Liver (tissue), 3 donors: ENCODE measurements around the gene PLD2.

Source experiments
- EGR1 ChIP-seq, 2 donors: IDR thresholded peaks; 2 replicates each; pipeline ENCODE4 v1.6.1; 2016 to 2018; ENCODE audit warnings: antibody characterized with exemption in 2 of 2, low read depth in 2 of 2
- GABPA ChIP-seq, 2 donors: IDR thresholded peaks in 1 of 2; conservative IDR thresholded peaks in 1 of 2; 2 replicates each; pipeline ENCODE4 v1.6.1; 2016; ENCODE audit warnings: antibody characterized with exemption in 2 of 2, mild to moderate bottlenecking in 1 of 2, moderate library complexity in 1 of 2
- JUND ChIP-seq, 2 donors: IDR thresholded peaks; 2 replicates each; pipeline ENCODE4 v1.6.1; 2016; ENCODE audit warnings: antibody characterized with exemption in 2 of 2
- TAF1 ChIP-seq: conservative IDR thresholded peaks from 2 replicates; pipeline ENCODE4 v1.6.1; 2016; ENCODE audit warnings: antibody characterized with exemption, mild to moderate bottlenecking
- TF ChIP-seq, protein P1 (sequence below): fragments of 150-350 bp; IDR thresholded peaks from 2 replicates; pipeline ENCODE4 v1.5.1; 2017; ENCODE audit warnings: improper control_type of control experiment, low read depth, low read length; ENCODE audit not compliant: missing input control
- donor health status: healthy.
- donor health status: healthy.

DNA sequence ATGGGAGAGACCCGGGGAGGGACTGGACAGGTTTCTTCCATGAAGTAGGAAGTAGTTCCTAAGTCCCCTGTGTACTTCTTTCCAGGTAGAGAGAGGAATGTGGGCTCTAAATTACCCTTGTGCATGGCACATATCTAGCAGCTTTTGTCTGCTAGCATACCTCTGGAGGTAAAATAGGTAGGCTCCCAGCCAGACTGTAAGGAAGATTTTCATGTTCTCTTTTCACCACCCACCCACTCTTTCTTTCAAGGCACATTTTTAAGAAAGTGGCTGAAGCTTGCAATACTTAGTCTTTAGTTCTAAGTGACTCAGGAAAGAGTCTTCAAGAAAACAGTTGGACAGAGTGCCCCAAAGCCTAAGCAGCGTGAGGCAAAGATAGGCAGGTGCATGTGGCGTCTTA lies 35.4 kb downstream of the PLD2 start:
- TF ChIP-seq JUND (IDR thresholded peaks at IDR 0.05) (no peak), TAF1 (no peak), GABPA (IDR thresholded peaks at IDR 0.05 in 1 of 2, conservative IDR thresholded peaks at IDR 0.05 in 1 of 2) (no peak), EGR1 (IDR thresholded peaks at IDR 0.05; ENCODE audit: low read depth in 2 of 2) (no peak)
- TF ChIP-seq, protein P1, sequence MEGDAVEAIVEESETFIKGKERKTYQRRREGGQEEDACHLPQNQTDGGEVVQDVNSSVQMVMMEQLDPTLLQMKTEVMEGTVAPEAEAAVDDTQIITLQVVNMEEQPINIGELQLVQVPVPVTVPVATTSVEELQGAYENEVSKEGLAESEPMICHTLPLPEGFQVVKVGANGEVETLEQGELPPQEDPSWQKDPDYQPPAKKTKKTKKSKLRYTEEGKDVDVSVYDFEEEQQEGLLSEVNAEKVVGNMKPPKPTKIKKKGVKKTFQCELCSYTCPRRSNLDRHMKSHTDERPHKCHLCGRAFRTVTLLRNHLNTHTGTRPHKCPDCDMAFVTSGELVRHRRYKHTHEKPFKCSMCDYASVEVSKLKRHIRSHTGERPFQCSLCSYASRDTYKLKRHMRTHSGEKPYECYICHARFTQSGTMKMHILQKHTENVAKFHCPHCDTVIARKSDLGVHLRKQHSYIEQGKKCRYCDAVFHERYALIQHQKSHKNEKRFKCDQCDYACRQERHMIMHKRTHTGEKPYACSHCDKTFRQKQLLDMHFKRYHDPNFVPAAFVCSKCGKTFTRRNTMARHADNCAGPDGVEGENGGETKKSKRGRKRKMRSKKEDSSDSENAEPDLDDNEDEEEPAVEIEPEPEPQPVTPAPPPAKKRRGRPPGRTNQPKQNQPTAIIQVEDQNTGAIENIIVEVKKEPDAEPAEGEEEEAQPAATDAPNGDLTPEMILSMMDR: no peak
